ENCODE results near the gene ASB8. TPM values are rescaled to one million over a fixed set of nuclear protein-coding genes. Genes with fewer than 3 reads are reported as not detected.
A peak's percentile ranks its signal among the peaks of the same experiment; 100 is the strongest.

The ASB8 gene
- total and polyA plus RNA-seq, 12 donors: 24.9 to 103 (median 83.7) TPM

DNA sequence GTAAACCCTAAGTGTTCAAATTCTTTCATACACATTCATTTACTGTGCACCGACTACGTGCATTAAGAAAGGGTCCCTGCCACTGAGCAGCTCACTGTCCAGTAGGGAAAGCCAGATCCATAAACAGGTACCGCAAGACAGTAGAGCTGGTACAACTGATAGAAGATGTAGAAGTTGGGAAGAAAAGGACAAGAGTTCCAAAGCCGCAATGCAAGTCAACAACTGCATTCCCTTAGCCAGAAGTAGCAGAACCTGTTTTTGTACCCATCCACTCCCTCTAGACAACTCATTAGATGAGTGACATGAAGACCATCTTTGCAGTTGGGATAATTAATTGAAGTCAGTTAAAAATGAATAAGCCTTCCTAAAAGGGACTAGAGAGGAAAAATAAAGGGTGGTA lies 52.8 kb downstream of the ASB8 start:
- Histone ChIP-seq H3K27ac (peak overlapping the region in 2 of 10 donors; percentile 97 to 98), H3K9me3 (no peaks in the 10 kb centered on the region), H3K4me1 (peaks cover 0 to 24% (median 19%) of the 10 kb centered on the region in 9 donors), H3K4me3 (peak overlapping the region in 7 of 10 donors; percentile 71 to 96 (median 90)), H3K36me3 (peaks cover 0 to 17% (median 0%) of the 10 kb centered on the region in 9 donors), H3K27me3 (no peaks in the 10 kb centered on the region)
- TF ChIP-seq, protein P1, sequence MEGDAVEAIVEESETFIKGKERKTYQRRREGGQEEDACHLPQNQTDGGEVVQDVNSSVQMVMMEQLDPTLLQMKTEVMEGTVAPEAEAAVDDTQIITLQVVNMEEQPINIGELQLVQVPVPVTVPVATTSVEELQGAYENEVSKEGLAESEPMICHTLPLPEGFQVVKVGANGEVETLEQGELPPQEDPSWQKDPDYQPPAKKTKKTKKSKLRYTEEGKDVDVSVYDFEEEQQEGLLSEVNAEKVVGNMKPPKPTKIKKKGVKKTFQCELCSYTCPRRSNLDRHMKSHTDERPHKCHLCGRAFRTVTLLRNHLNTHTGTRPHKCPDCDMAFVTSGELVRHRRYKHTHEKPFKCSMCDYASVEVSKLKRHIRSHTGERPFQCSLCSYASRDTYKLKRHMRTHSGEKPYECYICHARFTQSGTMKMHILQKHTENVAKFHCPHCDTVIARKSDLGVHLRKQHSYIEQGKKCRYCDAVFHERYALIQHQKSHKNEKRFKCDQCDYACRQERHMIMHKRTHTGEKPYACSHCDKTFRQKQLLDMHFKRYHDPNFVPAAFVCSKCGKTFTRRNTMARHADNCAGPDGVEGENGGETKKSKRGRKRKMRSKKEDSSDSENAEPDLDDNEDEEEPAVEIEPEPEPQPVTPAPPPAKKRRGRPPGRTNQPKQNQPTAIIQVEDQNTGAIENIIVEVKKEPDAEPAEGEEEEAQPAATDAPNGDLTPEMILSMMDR (IDR thresholded peaks at IDR 0.05): no peak
- DNase-seq (no peak), ATAC-seq (no peak)
- 77 to 82% methylated on average over 4 of the region's 4 CpGs for WGBS, 2 donors
- intact Hi-C loops (cut with DNase I): loop anchor here in 2 of 10 donors (5.0 to 10.0 kb wide), 2 partner anchors 50 to 63 kb away; partner anchors contain the start of gene ASB8 (in 1 of the 2)

Small RNA genes within 50 kb of the gene (microRNA-seq; reads per million reads assigned to microRNA genes)
- gene MIR6505: 33.2 to 41.3 reads per million in 2 donors

Other genes starting within 250 kb of the ASB8 start
- 10 to 100 TPM; 22.3 to 61.8 (median 40.0) TPM for gene TMEM106C, start 193.9 kb downstream of the ASB8 start, total RNA-seq
- 10 to 100 TPM; 24.1 to 41.6 TPM for gene TMEM106C, start 193.9 kb downstream of the ASB8 start, polyA plus RNA-seq
- gene COL2A1, start 153.0 kb downstream of the ASB8 start, total RNA-seq: under 1 TPM in 1 of 10 donors, not detected in 9; 0.17 TPM
- under 1 TPM; 0.03 to 0.07 TPM for gene COL2A1, start 153.0 kb downstream of the ASB8 start, polyA plus RNA-seq
- 10 to 100 TPM in 2 of 10 donors, 1 to 10 TPM in 8; 7.1 to 10.7 (median 8.7) TPM for gene SENP1, start 51.4 kb downstream of the ASB8 start, total RNA-seq
- gene SENP1, start 51.4 kb downstream of the ASB8 start, polyA plus RNA-seq: 1 to 10 TPM; 2.1 to 2.7 TPM
- 100 to 1,000 TPM; 508 to 948 (median 694) TPM for gene PFKM, start 38.2 kb downstream of the ASB8 start, total RNA-seq
- 100 to 1,000 TPM; 121 to 185 TPM for gene PFKM, start 38.2 kb downstream of the ASB8 start, polyA plus RNA-seq
- 1 to 10 TPM in 3 of 10 donors, under 1 TPM in 7; 0.11 to 1.5 (median 0.42) TPM for gene CCDC184, start 26.1 kb upstream of the ASB8 start, total RNA-seq
- 1 to 10 TPM; 1.0 to 1.3 TPM for gene CCDC184, start 26.1 kb upstream of the ASB8 start, polyA plus RNA-seq
- not detected for gene OR10AD1, start 45.8 kb upstream of the ASB8 start, total RNA-seq
- not detected for gene OR10AD1, start 45.8 kb upstream of the ASB8 start, polyA plus RNA-seq
- 10 to 100 TPM; 13.8 to 19.1 (median 15.5) TPM for gene ZNF641, start 193.4 kb upstream of the ASB8 start, total RNA-seq
- 1 to 10 TPM; 3.6 to 3.8 TPM for gene ZNF641, start 193.4 kb upstream of the ASB8 start, polyA plus RNA-seq

Data from heart right ventricle (tissue), 16 donors.